HUES64 (cell line): ENCODE data around the gene ANKRD16.
"Not testable (repeated sequence)": the region's sequence is repeated elsewhere in the genome, so short reads cannot be mapped to it uniquely, and the experiment has no call there.

Source experiments
- H3K27ac ChIP-seq: 2 replicates; pipeline ENCODE4 v1.7.0; 2013; ENCODE audit warnings: low read depth, low read length, inconsistent platforms
- H3K27me3 ChIP-seq: 2 replicates; pipeline ENCODE4 v1.6.1; 2013; ENCODE audit warnings: mild to moderate bottlenecking, low read length; ENCODE audit not compliant: insufficient read depth
- H3K36me3 ChIP-seq: 2 replicates; pipeline ENCODE4 v1.6.1; 2013; ENCODE audit warnings: mild to moderate bottlenecking, low read length; ENCODE audit not compliant: insufficient read depth
- H3K4me1 ChIP-seq: 2 replicates; pipeline ENCODE4 v1.6.1; 2013; ENCODE audit warnings: mild to moderate bottlenecking, low read length, moderate library complexity; ENCODE audit not compliant: insufficient read depth
- H3K4me3 ChIP-seq: 2 replicates; pipeline ENCODE4 v1.5.1; 2013; ENCODE audit warnings: mild to moderate bottlenecking, low read length, moderate library complexity
- H3K9ac ChIP-seq: 2 replicates; pipeline ENCODE4 v1.6.1; 2013; ENCODE audit warnings: mild to moderate bottlenecking, low read depth, low read length
- H3K9me3 ChIP-seq: 2 replicates; pipeline ENCODE4 v1.6.1; 2013; ENCODE audit warnings: low read depth, low read length; ENCODE audit not compliant: insufficient read depth
- WGBS: fragments of 150-250, 120-280 bp; methylation state at CpG from one replicate; pipeline ENCODE4 v1.1.7; 2013; ENCODE audit warnings: missing lambda C conversion rate; 5-methylcytosine and 5-hydroxymethylcytosine counted together

ANKRD16 gene

DNA sequence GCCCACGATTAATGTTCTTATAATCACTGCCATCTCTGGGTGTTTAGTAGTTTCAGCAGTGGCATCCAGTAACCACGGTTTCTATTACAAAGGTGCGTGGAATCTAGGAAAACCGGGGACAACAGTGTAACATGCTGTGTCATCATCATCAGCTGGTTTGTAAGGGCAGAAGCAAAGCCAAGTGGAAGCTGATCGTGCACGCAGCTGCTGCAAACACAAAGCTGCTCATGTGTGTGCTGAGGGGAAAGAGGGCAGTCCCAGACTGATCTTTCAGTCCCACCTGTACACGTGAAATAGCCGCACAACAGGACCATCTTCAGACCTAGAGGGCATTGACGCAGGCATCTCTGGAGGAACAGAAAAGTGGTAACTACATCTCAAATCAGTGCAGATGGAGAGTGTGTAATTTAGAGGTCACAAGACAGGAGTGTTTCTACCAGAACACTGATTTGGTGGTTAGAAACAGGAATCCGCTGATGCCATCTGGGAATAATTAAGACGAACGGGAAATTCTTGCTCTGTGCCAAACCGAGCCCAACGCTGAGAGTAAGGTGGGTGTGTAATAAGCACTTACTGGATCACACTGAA is 13.4 kb downstream of the ANKRD16 start:
- no peak overlapping the region for H3K9ac ChIP-seq

DNA sequence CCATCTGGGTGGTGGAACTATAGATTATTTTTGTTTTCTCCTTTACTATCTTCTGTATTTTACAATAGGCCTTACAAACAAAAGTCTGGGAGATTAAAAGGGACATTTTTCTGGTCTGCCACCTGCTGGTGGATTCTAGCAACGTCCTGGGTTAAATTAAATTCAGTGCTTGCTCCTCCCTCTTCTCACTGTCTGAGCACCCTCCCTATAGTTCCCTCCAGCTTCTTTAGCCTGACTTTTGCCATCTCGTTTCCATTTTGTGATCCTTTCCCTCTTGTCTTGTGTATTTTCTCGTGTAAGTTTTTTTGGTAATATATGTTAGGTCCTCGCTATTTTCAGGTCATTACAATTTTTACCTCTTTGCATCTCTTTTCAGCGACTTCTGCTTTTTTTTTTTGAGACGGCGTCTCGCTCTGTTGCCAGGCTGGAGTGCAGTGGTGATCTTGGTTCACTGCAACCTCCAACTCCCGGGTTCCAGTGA is 16.1 kb downstream of the ANKRD16 start:
- Histone ChIP-seq H3K27ac (no peak overlapping the region), H3K4me3 (no peak overlapping the region), H3K27me3 (no peaks in the 10 kb centered on the region), H3K4me1 (no peaks in the 10 kb centered on the region), H3K9ac (no peak overlapping the region), H3K36me3 (peaks cover 31% of the 10 kb centered on the region), H3K9me3 (no peaks in the 10 kb centered on the region)
- WGBS, result 75% methylated on average over 8 of the region's 9 CpGs

More for the DNA sequence above, 13.4 kb downstream of the ANKRD16 start:
- Histone ChIP-seq H3K27ac (no peak overlapping the region), H3K27me3 (no peaks in the 10 kb centered on the region), H3K9me3 (no peaks in the 10 kb centered on the region), H3K4me3 (no peak overlapping the region), H3K4me1 (no peaks in the 10 kb centered on the region), H3K36me3 (peaks cover 56% of the 10 kb centered on the region)
- 89% methylated on average over 14 of the region's 14 CpGs for WGBS

DNA sequence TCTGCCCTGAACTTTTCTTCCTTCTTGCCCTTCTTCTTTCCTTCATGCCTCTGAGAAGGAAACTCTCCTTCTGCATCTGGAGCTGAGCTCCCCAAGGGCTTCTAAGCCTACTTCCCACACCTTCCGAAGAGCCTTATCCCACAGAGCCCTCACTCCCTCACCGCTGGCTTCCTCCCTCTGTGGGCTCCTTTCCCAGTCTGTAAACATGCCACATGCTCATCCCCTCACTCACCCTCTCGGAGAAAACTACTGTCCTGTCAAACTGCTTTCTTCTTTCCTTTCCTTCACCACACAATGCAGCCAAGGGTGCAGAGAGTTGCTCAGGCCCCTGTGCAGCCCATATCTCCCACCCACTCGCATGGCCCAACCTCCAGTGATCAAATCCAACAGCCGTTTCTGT is 18.1 kb downstream of the ANKRD16 start:
- no peak overlapping the region for H3K9ac ChIP-seq
- H3K27ac ChIP-seq, result no peak overlapping the region
- WGBS, result 89% methylated on average over 5 of the region's 5 CpGs
- H3K4me3 ChIP-seq, result no peak overlapping the region
- no peaks in the 10 kb centered on the region for H3K4me1 ChIP-seq
- H3K27me3 ChIP-seq, result no peaks in the 10 kb centered on the region
- no peaks in the 10 kb centered on the region for H3K9me3 ChIP-seq
- H3K36me3 ChIP-seq, result peaks cover 12% of the 10 kb centered on the region

DNA sequence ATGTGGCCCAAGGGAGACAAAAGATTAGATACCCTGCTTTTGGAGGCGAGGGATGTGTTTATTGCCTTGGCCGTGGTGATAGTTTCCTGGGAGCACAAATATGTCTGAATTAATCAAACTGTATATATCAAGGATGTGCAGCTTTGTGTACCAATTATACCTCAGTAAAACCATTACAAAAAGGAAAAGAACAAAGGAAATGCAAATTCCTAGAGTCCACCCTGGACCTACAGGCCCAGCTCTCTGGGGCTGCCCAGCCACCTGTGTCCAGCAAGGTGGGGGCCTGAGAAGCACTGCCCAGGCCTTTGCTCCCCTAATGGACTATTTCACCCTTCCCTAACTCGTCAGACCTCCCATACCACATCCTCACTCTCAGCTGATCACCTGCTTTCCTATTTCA is 20.5 kb downstream of the ANKRD16 start:
- H3K9me3 ChIP-seq, result no peaks in the 10 kb centered on the region
- no peaks in the 10 kb centered on the region for H3K27me3 ChIP-seq
- H3K27ac ChIP-seq, result no peak overlapping the region
- no peaks in the 10 kb centered on the region for H3K4me1 ChIP-seq
- H3K36me3 ChIP-seq, result 0 out of 2 replicates have a peak, but pooled peaks cover under 1% of the 10 kb centered on the region
- H3K4me3 ChIP-seq, result no peak overlapping the region
- 91% methylated on average over 3 of the region's 3 CpGs for WGBS
- no peak overlapping the region for H3K9ac ChIP-seq

DNA sequence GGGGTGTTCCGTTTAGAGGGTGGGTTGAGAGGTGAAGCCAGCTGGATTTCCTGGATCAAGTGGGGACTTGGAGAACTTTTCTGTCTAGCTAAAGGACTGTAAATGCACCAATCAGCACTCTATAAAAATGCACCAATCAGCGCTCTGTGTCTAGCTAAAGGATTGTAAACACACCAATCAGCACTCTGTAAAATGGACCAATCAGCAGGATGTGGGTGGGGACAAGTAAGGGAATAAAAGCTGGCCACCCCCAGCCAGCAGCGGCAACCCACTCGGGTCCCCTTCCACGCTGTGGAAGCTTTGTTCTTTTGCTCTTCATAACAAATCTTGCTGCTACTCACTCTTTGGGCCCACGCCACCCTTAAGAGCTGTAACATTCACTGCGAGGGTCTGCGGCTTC is 21.3 kb downstream of the ANKRD16 start:
- not testable (repeated sequence) for H3K9ac ChIP-seq, H3K27ac ChIP-seq
- WGBS, result 85% methylated on average over 7 of the region's 8 CpGs

DNA sequence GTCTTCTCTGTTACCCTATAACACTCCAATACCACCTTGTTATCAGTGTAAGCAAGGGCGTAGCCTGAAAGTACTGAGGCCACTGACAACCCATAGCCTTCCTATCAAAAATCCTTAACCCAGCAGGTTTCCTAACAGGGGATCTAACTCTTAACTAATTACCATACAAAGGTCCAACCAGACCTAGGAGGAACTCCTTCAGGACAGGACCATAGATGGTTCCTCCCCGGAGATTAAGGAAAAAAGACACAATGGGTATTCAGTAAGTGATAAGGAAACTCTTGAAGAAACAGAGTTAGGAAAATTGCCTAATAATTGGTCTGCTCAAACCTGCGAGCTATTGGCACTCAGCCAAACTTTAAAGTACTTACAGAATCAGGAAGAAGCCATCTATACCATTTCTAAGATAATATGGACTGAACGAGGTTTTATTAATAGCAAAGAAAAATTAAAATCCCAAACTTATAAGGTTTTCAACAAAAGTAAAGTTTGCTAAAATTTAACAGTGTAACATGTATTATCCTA is 22.5 kb downstream of the ANKRD16 start:
- 77% methylated on average over 3 of the region's 4 CpGs for WGBS
- H3K27me3 ChIP-seq, H3K36me3 ChIP-seq, H3K9ac ChIP-seq, H3K4me1 ChIP-seq, H3K9me3 ChIP-seq, H3K27ac ChIP-seq, H3K4me3 ChIP-seq: not testable (repeated sequence)

More for the DNA sequence above, 21.3 kb downstream of the ANKRD16 start:
- H3K4me1 ChIP-seq, H3K9me3 ChIP-seq, H3K36me3 ChIP-seq, H3K4me3 ChIP-seq, H3K27me3 ChIP-seq: not testable (repeated sequence)

DNA sequence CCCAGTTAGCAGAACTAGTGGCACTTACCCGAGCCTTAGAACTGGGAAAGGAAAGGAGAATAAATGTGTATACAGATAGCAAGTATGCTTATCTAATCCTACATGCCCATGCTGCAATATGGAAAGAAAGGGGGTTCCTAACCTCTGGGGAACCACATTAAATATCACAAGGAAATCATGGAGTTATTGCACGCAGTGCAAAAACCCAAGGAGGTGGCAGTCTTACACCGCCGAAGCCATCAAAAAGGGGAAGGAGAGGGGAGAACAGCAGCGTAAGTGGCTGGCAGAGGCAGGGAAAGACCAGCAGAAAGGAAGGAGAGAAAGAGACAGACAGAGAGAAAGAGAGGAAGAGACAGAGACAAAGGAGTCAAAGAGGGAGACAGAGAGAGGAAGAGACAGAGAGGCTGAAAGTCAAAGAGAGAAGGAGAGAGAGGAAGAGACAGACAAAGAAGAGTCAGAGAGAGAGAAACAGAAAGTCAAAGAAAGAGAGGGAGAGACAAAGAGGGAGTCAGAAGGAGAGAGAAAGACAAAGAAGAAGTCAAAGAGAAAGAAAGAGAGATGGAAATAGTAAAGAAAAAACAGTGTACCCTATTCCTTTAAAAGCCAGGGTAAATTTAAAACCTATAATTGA is 23.1 kb downstream of the ANKRD16 start:
- not testable (repeated sequence) for H3K9ac ChIP-seq, H3K36me3 ChIP-seq, H3K9me3 ChIP-seq, H3K4me3 ChIP-seq, H3K4me1 ChIP-seq, H3K27ac ChIP-seq, H3K27me3 ChIP-seq
- WGBS, result 87% methylated on average over 5 of the region's 5 CpGs

DNA sequence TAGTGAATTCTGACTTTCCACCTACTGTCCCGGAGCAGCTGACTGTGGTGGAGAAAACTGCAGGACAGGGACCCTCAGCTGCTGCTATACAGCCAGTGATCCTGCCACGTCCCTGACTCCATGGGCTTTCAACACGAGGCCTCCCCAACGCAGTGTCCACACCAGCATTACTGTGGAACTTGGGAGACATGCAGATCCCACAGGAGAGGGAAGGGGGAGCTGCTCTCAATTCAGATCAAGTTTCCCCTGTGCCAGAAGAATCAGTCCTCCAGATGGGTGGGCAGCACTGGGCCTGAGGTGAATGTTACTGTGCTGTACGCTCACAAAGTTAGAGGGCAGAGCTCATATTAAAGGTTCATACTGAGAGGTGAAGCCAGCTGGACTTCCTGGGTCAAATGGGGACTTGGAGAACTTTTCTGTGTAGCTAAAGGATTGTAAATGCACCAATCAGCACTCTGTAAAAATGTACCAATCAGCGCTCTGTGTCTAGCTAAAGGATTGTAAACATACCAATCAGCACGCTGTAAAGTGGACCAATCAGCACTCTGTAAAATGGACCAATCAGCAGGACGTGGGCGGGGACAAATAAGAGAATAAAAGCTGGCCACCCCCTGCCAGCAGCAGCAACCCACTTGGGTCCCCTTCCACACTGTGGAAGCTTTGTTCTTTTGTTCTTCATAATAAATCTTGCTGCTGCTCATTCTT is 26.6 kb downstream of the ANKRD16 start:
- H3K4me3 ChIP-seq, result not testable (repeated sequence)

DNA sequence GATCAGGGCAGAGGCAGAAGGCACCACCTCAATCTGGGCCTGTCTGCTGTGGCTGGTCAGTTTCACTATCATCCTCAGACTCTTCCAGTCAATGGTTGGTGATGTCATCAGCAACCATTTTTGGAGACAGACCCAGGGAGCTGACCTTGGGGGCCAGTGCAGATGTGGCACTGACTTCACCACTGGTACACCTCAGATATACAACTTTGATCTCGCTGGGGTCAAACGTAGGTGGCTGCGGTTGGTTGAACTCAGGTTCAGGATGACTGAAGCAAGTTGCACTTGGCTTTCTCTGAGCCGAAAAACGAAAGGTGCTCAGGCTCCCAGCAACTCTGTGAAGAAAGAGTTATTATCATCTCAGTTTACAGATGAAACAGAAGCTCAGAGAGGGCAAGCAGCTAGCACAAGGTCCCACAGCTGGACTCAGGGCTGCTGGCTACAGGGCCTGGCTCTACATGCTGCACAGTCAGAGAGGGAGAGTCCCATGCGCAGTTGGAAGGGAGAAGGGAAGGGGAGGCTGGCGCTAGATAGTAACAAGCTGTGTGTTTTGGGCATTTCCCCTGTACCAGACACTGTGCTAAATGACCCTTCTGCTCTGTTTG is 27.2 kb downstream of the ANKRD16 start:
- Histone ChIP-seq H3K4me3 (no peak overlapping the region), H3K27me3 (no peaks in the 10 kb centered on the region), H3K4me1 (no peaks in the 10 kb centered on the region), H3K36me3 (no peaks in the 10 kb centered on the region; the same call in 1 of the 2 replicates), H3K27ac (no peak overlapping the region), H3K9ac (no peak overlapping the region), H3K9me3 (no peaks in the 10 kb centered on the region)
- WGBS, result 95% methylated on average over 7 of the region's 7 CpGs

More for the DNA sequence above, 26.6 kb downstream of the ANKRD16 start:
- not testable (repeated sequence) for H3K9ac ChIP-seq, H3K9me3 ChIP-seq, H3K36me3 ChIP-seq, H3K27ac ChIP-seq, H3K27me3 ChIP-seq, H3K4me1 ChIP-seq
- WGBS, result 96% methylated on average over 9 of the region's 9 CpGs

DNA sequence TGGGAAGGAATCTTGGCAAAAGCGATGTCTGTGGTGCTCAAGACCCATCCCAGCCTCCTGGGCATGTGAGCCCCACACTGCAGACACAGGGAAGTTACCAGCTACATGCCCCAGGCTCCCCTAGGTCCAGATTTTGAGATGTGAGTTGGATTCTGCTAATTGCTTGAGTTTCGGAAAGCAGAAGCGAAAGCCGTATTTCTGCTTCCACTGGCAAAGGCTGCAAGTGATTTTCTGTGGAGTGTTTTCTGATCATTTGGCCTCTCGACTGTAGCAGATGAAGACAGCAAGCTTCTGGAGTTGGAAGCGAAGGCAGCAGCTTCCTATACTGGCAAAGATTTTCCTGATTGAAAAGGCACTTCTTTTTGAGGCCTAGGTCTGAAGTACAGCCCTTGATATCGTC is 29.6 kb downstream of the ANKRD16 start:
- no peaks in the 10 kb centered on the region; the same call in 1 of the 2 replicates for H3K36me3 ChIP-seq
- no peaks in the 10 kb centered on the region for H3K27me3 ChIP-seq
- 94% methylated on average over 7 of the region's 7 CpGs for WGBS
- H3K9ac ChIP-seq, result no peak overlapping the region
- no peaks in the 10 kb centered on the region for H3K4me1 ChIP-seq
- H3K4me3 ChIP-seq, result no peak overlapping the region
- H3K9me3 ChIP-seq, result no peaks in the 10 kb centered on the region
- H3K27ac ChIP-seq, result no peak overlapping the region

DNA sequence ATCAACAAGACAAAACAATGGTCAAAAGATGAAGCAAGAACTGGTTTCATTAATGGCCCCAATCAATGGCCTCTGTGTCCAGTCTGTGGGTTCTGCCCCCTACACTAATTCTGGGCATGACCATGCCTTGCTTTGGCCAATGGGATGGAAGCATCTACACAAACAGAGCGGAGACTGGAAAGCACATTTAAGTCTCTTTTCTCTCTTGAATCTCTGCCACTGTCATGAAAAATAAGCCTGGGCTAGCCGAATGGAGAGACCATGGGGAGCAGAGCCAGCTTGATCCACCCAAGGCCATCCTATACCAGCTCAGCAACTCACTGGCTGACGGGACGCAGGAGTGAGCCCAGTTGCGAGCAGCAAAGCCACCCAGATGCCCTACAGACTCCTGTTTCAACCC is 30.9 kb downstream of the ANKRD16 start:
- Histone ChIP-seq H3K36me3 (no peaks in the 10 kb centered on the region; the same call in 1 of the 2 replicates), H3K4me3 (no peak overlapping the region), H3K9ac (no peak overlapping the region), H3K9me3 (no peaks in the 10 kb centered on the region), H3K27me3 (no peaks in the 10 kb centered on the region), H3K4me1 (no peaks in the 10 kb centered on the region), H3K27ac (no peak overlapping the region)
- WGBS, result 95% methylated on average over 5 of the region's 5 CpGs
